HUES6 (cell line): Measurements from ENCODE around the gene RNF128.

Source experiments
- H3K27ac ChIP-seq: 2 replicates; pipeline ENCODE4 v1.7.0; 2013; ENCODE audit warnings: low read depth, mild to moderate bottlenecking, low read length, inconsistent platforms
- H3K27me3 ChIP-seq: 2 replicates; pipeline ENCODE4 v1.6.1; 2013; ENCODE audit warnings: low read length; ENCODE audit not compliant: control insufficient read depth, insufficient read depth
- H3K36me3 ChIP-seq: 2 replicates; pipeline ENCODE4 v1.6.1; 2013; ENCODE audit warnings: low read length; ENCODE audit not compliant: control insufficient read depth, insufficient read depth
- H3K4me1 ChIP-seq: 2 replicates; pipeline ENCODE4 v1.6.1; 2013; ENCODE audit warnings: low read length; ENCODE audit not compliant: control insufficient read depth, insufficient read depth
- H3K4me3 ChIP-seq: 2 replicates; pipeline ENCODE4 v1.5.1; 2013; ENCODE audit warnings: low read depth, low read length
- H3K9ac ChIP-seq: one replicate; pipeline ENCODE4 v1.6.1; 2013; ENCODE audit warnings: mild to moderate bottlenecking, low read length
- H3K9me3 ChIP-seq: 2 replicates; pipeline ENCODE4 v1.6.1; 2013; ENCODE audit warnings: low read depth, low read length; ENCODE audit not compliant: control insufficient read depth, insufficient read depth

Gene RNF128

GRCh38 chrX:106726485-106727437 is at the start of gene RNF128:
Gene RNF128, plus strand, starts transcription at chrX:106726701. Its CDS starts 213 bp downstream, at chrX:106726914.
- H3K9ac ChIP-seq, result peak within 1 kb of the TSS; percentile 56

GRCh38 chrX:106680716-106681115 is 45.8 kb upstream of the RNF128 start:
- peaks cover 8% of the 10 kb centered on the region; the same call in 1 of the 2 replicates for H3K4me1 ChIP-seq
- H3K27ac ChIP-seq, result no peak overlapping the region
- no peaks in the 10 kb centered on the region; the same call in 1 of the 2 replicates for H3K27me3 ChIP-seq
- no peaks in the 10 kb centered on the region for H3K36me3 ChIP-seq
- no peak overlapping the region for H3K4me3 ChIP-seq
- H3K9ac ChIP-seq, result no peak overlapping the region
- no peaks in the 10 kb centered on the region; the same call in 1 of the 2 replicates for H3K9me3 ChIP-seq

More at GRCh38 chrX:106726485-106727437, at the start of gene RNF128:
- Histone ChIP-seq H3K27ac (no peak within 1 kb of the TSS), H3K27me3 (peaks cover 76% of the 10 kb centered on the region), H3K4me1 (peaks cover 8% of the 10 kb centered on the region; the same call in 1 of the 2 replicates), H3K36me3 (no peaks in the 10 kb centered on the region), H3K9me3 (no peaks in the 10 kb centered on the region), H3K4me3 (peak within 1 kb of the TSS; percentile 89)

- H3K4me1 ChIP-seq, result peaks cover 8% of the 10 kb centered on the region; the same call in 1 of the 2 replicates
- no peak overlapping the region for H3K4me3 ChIP-seq
- no peaks in the 10 kb centered on the region for H3K36me3 ChIP-seq
- no peaks in the 10 kb centered on the region; the same call in 1 of the 2 replicates for H3K9me3 ChIP-seq
- H3K27ac ChIP-seq, result no peak overlapping the region
- H3K27me3 ChIP-seq, result peaks cover 4% of the 10 kb centered on the region; the same call in 1 of the 2 replicates
- no peak overlapping the region for H3K9ac ChIP-seq
Observed at GRCh38 chrX:106684207-106684606, 42.3 kb upstream of the RNF128 start.

GRCh38 chrX:106692425-106693065 is 34.0 kb upstream of the RNF128 start:
- Histone ChIP-seq H3K4me1 (no peaks in the 10 kb centered on the region), H3K27me3 (peaks cover 6% of the 10 kb centered on the region; the same call in 1 of the 2 replicates), H3K27ac (no peak overlapping the region), H3K9me3 (no peaks in the 10 kb centered on the region), H3K9ac (no peak overlapping the region), H3K4me3 (no peak overlapping the region), H3K36me3 (no peaks in the 10 kb centered on the region)

- Histone ChIP-seq H3K9me3 (no peaks in the 10 kb centered on the region), H3K36me3 (no peaks in the 10 kb centered on the region), H3K27me3 (peaks cover 4% of the 10 kb centered on the region; the same call in 1 of the 2 replicates), H3K4me1 (no peaks in the 10 kb centered on the region), H3K4me3 (no peak overlapping the region), H3K9ac (no peak overlapping the region), H3K27ac (no peak overlapping the region)
Observed at GRCh38 chrX:106696502-106696901, 30.0 kb upstream of the RNF128 start.

- H3K4me3 ChIP-seq, result no peak overlapping the region
Observed at GRCh38 chrX:106698693-106699092, 27.8 kb upstream of the RNF128 start.

GRCh38 chrX:106702636-106703035 is 23.9 kb upstream of the RNF128 start:
- Histone ChIP-seq H3K9me3 (no peaks in the 10 kb centered on the region), H3K27me3 (peaks cover 7% of the 10 kb centered on the region; the same call in 1 of the 2 replicates), H3K9ac (no peak overlapping the region), H3K4me3 (no peak overlapping the region), H3K4me1 (no peaks in the 10 kb centered on the region), H3K27ac (no peak overlapping the region), H3K36me3 (no peaks in the 10 kb centered on the region)

More at GRCh38 chrX:106698693-106699092, 27.8 kb upstream of the RNF128 start:
- Histone ChIP-seq H3K4me1 (no peaks in the 10 kb centered on the region), H3K27ac (no peak overlapping the region), H3K9ac (no peak overlapping the region), H3K9me3 (no peaks in the 10 kb centered on the region), H3K27me3 (peaks cover 7% of the 10 kb centered on the region; the same call in 1 of the 2 replicates), H3K36me3 (no peaks in the 10 kb centered on the region)

GRCh38 chrX:106706466-106706865 is 20.0 kb upstream of the RNF128 start:
- Histone ChIP-seq H3K9ac (no peak overlapping the region), H3K4me3 (no peak overlapping the region), H3K27me3 (peaks cover 3% of the 10 kb centered on the region; the same call in 1 of the 2 replicates), H3K9me3 (no peaks in the 10 kb centered on the region), H3K4me1 (no peaks in the 10 kb centered on the region), H3K27ac (no peak overlapping the region), H3K36me3 (no peaks in the 10 kb centered on the region)

GRCh38 chrX:106707771-106708454 is 18.6 kb upstream of the RNF128 start:
- Histone ChIP-seq H3K9me3 (no peaks in the 10 kb centered on the region), H3K9ac (no peak overlapping the region), H3K27me3 (no peaks in the 10 kb centered on the region; the same call in 1 of the 2 replicates), H3K4me3 (no peak overlapping the region), H3K36me3 (no peaks in the 10 kb centered on the region), H3K4me1 (no peaks in the 10 kb centered on the region), H3K27ac (no peak overlapping the region)

GRCh38 chrX:106710771-106711170 is 15.7 kb upstream of the RNF128 start:
- H3K9me3 ChIP-seq, result no peaks in the 10 kb centered on the region
- no peak overlapping the region for H3K27ac ChIP-seq
- H3K4me1 ChIP-seq, result no peaks in the 10 kb centered on the region
- no peak overlapping the region for H3K9ac ChIP-seq
- H3K4me3 ChIP-seq, result no peak overlapping the region
- no peaks in the 10 kb centered on the region; the same call in 1 of the 2 replicates for H3K27me3 ChIP-seq
- no peaks in the 10 kb centered on the region for H3K36me3 ChIP-seq
